Loucy (cell line): ENCODE results near the gene OGFR.

Experiments used
- H2AFZ ChIP-seq: fragments of 200-600 bp; sonication (generic); 2 replicates; pipeline ENCODE4 v1.6.0; 2016; ENCODE audit warnings: antibody characterized with exemption, mild to moderate bottlenecking, low read length, moderate library complexity
- H3F3A ChIP-seq: fragments of 200-600 bp; 2 replicates; pipeline ENCODE4 v1.6.0; 2016; ENCODE audit warnings: antibody characterized with exemption, low read depth, mild to moderate bottlenecking
- H3K27me3 ChIP-seq: fragments of 200-600 bp; sonication (generic); 2 replicates; pipeline ENCODE4 v1.6.1; 2014; ENCODE audit warnings: low read length, mild to moderate bottlenecking; ENCODE audit not compliant: insufficient read depth, poor library complexity, severe bottlenecking
- H3K36me3 ChIP-seq: fragments of 200-600 bp; sonication (generic); 2 replicates; pipeline ENCODE4 v1.6.1; 2016; ENCODE audit warnings: low read length; ENCODE audit not compliant: insufficient read depth
- H3K4me1 ChIP-seq: fragments of 200-600 bp; sonication (generic); 2 replicates; pipeline ENCODE4 v1.5.1; 2014; ENCODE audit warnings: low read length, mild to moderate bottlenecking; ENCODE audit not compliant: insufficient read depth, poor library complexity, severe bottlenecking
- H3K4me2 ChIP-seq: fragments of 200-600 bp; sonication (generic); 2 replicates; pipeline ENCODE4 v1.6.0; 2014; ENCODE audit warnings: antibody characterized with exemption, low read length, low read depth, mild to moderate bottlenecking; ENCODE audit not compliant: poor library complexity, severe bottlenecking
- H3K4me3 ChIP-seq: fragments of 200-600 bp; sonication (generic); 2 replicates; pipeline ENCODE4 v1.5.1; 2014; ENCODE audit warnings: low read length, mild to moderate bottlenecking, mixed read lengths; ENCODE audit not compliant: poor library complexity, severe bottlenecking
- H3K79me2 ChIP-seq: fragments of 200-600 bp; sonication (generic); 2 replicates; pipeline ENCODE4 v1.6.1; 2014; ENCODE audit warnings: low read length; ENCODE audit not compliant: insufficient read depth
- H3K9ac ChIP-seq: fragments of 200-600 bp; sonication (generic); 2 replicates; pipeline ENCODE4 v1.6.0; 2014; ENCODE audit warnings: mild to moderate bottlenecking, low read depth, low read length, moderate library complexity; ENCODE audit not compliant: poor library complexity, severe bottlenecking
- H3K9me2 ChIP-seq: fragments of 200-600 bp; sonication (generic); replicated peaks from 2 replicates; pipeline ENCODE4 v1.6.1; 2016; ENCODE audit warnings: low read depth, low read length, mixed read lengths
- H3K9me3 ChIP-seq: fragments of 200-600 bp; sonication (generic); 2 replicates; pipeline ENCODE4 v1.6.1; 2014; ENCODE audit warnings: mild to moderate bottlenecking, antibody characterized with exemption, low read length, low read depth; ENCODE audit not compliant: insufficient read depth
- H4K20me1 ChIP-seq: fragments of 200-600 bp; sonication (generic); 2 replicates; pipeline ENCODE4 v1.6.0; 2014; ENCODE audit warnings: antibody characterized with exemption, low read length, mild to moderate bottlenecking; ENCODE audit not compliant: insufficient read depth, poor library complexity, severe bottlenecking
- CTCF ChIP-seq: fragments of 200-600 bp; sonication (generic); conservative IDR thresholded peaks from 2 replicates; pipeline ENCODE4 v1.5.1; 2014; ENCODE audit warnings: mild to moderate bottlenecking, antibody characterized with exemption, low read length
- EZH2phosphoT487 ChIP-seq: fragments of 200-600 bp; IDR thresholded peaks from 2 replicates; pipeline ENCODE4 v1.6.1; 2018; ENCODE audit warnings: antibody characterized with exemption, mild to moderate bottlenecking, moderate library complexity, borderline replicate concordance

OGFR gene

DNA sequence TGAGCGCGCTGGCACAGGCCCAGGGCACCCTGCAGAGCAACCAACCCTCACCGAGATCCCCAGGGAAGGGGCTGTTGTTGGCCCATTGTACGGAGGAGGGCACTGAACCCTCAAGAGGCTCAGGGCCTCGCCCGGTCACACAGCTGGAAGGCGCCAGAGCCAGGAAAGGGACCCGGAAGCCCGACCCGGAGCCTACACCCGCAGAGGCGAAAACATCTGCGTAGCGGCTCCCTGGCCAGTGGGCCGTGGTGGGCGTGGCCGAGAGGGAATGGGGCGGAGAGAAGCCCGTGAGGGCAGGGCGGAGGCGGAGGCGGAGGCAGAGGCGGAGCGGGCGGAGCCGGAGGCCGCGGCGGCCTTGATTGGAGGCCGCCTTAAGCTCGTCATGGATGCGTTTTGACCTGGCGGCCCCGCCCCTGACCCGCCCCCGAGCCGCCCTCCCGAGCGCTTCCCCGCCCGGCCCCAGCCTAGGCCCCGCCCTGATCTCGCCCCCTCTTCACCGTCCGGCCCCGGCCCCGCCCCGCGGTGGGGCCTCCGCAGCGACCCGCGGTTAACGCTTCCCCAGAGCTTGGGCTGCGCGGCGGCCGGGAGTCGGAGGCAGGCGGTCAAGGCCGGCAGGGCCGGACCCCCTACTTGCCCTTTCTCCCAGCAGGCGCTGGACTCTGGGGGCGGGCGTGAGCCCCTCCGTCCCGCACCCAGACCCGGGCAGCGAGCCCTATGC, 10.5 kb upstream of the OGFR start:
- Histone ChIP-seq H3K9me2 (no peaks in the 10 kb centered on the region), H3K9ac (peak overlapping the region; percentile 96), H3F3A (peaks cover 3% of the 10 kb centered on the region; the same call in 1 of the 2 replicates), H3K9me3 (no peaks in the 10 kb centered on the region), H3K27me3 (no peaks in the 10 kb centered on the region), H4K20me1 (peaks cover 11% of the 10 kb centered on the region), H3K4me1 (peaks cover 29% of the 10 kb centered on the region), H3K4me3 (peak overlapping the region; percentile 83), H3K79me2 (peaks cover 24% of the 10 kb centered on the region), H3K36me3 (peaks cover 10% of the 10 kb centered on the region; the same call in 1 of the 2 replicates), H2AFZ (peak overlapping the region; percentile 14; the same call in 1 of the 2 replicates), H3K4me2 (peak overlapping the region; percentile 87)
- TF ChIP-seq CTCF (no peak), EZH2phosphoT487 (no peak)

DNA sequence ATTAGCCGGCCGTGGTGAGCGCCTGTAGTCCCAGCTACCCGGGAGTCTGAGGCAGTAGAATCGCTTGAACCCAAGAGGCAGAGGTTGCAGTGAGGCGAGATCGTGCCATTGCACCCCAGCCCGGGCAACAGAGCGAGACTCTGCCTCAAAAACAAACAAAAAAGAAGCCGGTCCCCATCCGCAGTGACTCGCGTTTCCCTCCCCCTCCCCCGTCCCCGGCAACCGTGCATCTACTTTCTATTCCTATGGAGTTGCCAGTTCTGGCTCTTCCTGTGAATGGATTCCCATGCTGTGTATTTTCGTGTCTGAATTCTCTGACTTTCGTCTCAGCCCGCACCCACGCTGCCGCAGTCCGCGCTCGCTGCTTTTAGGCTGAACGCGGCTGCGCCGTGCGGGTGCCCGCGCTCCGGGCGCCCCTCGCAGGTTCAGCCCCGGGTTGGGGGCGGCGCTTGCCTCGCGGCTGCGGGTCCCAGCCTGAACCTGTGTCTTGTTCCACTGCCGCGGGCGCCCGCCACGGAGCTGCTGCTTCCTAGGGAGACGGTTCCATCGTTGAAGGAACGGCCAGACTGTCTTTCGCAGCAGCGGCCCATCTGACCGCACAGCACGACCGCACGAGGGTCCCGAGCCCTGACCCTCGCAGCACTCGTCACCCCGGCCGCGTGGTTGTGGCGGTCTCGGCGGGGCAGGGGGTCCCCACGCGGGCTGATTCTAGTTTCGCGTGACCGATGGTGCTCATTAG, 9.4 kb upstream of the OGFR start:
- H3K9ac ChIP-seq, result peak overlapping the region; percentile 96
- peak overlapping the region; percentile 83 for H3K4me3 ChIP-seq
- H3K4me1 ChIP-seq, result peaks cover 30% of the 10 kb centered on the region
- H2AFZ ChIP-seq, result peak overlapping the region; percentile 80
- no peaks in the 10 kb centered on the region for H3K27me3 ChIP-seq
- H3F3A ChIP-seq, result peaks cover 3% of the 10 kb centered on the region; the same call in 1 of the 2 replicates
- no peaks in the 10 kb centered on the region for H3K9me3 ChIP-seq
- H3K9me2 ChIP-seq, result no peaks in the 10 kb centered on the region
- H4K20me1 ChIP-seq, result peaks cover 11% of the 10 kb centered on the region
- peaks cover 25% of the 10 kb centered on the region for H3K79me2 ChIP-seq
- TF ChIP-seq CTCF (no peak), EZH2phosphoT487 (no peak)
- peak overlapping the region; percentile 87 for H3K4me2 ChIP-seq
- peaks cover 18% of the 10 kb centered on the region; the same call in 1 of the 2 replicates for H3K36me3 ChIP-seq

GRCh38 chr20:62796699-62797491, 7.7 kb upstream of the OGFR start:
- H3K4me2 ChIP-seq, result peak overlapping the region; percentile 94
- no peaks in the 10 kb centered on the region for H3K27me3 ChIP-seq
- peak overlapping the region; percentile 65; the same call in 1 of the 2 replicates for H2AFZ ChIP-seq
- peak overlapping the region; percentile 83 for H3K4me3 ChIP-seq
- TF ChIP-seq CTCF, result no peak
- TF ChIP-seq EZH2phosphoT487, result no peak
- H3K9ac ChIP-seq, result peak overlapping the region; percentile 96
- H3K4me1 ChIP-seq, result peaks cover 27% of the 10 kb centered on the region
- H3K9me2 ChIP-seq, result no peaks in the 10 kb centered on the region
- peaks cover 11% of the 10 kb centered on the region for H4K20me1 ChIP-seq
- H3K79me2 ChIP-seq, result peaks cover 25% of the 10 kb centered on the region
- peaks cover 3% of the 10 kb centered on the region; the same call in 1 of the 2 replicates for H3F3A ChIP-seq
- H3K36me3 ChIP-seq, result peaks cover 26% of the 10 kb centered on the region; the same call in 1 of the 2 replicates
- H3K9me3 ChIP-seq, result no peaks in the 10 kb centered on the region
